ENCODE measurements around the gene SRGAP1.
"Not testable (repeated sequence)": the region's sequence is repeated elsewhere in the genome, so short reads cannot be mapped to it uniquely, and the experiment has no call there.

The SRGAP1 gene

GRCh38 chr12:63821781-63822251, 22.7 kb upstream of the SRGAP1 start:
- Mint-ChIP-seq H3K4me1 (ENCODE audit: low read depth) (peaks cover 6% of the 10 kb centered on the region), H3K36me3 (peaks cover 15% of the 10 kb centered on the region), H3K27me3 (peaks cover 23% of the 10 kb centered on the region), H3K4me3 (peak overlapping the region; percentile 75), H3K27ac (no peak overlapping the region), H3K9me3 (ENCODE audit: low read depth) (peaks cover 22% of the 10 kb centered on the region)

- Mint-ChIP-seq H3K4me3 (peak overlapping the region; percentile 75), H3K27ac (no peak overlapping the region), H3K27me3 (peaks cover 22% of the 10 kb centered on the region), H3K4me1 (ENCODE audit: low read depth) (peaks cover 6% of the 10 kb centered on the region), H3K9me3 (ENCODE audit: low read depth) (peaks cover 22% of the 10 kb centered on the region), H3K36me3 (peaks cover 12% of the 10 kb centered on the region)
Observed at GRCh38 chr12:63822352-63822751, 22.1 kb upstream of the SRGAP1 start.

GRCh38 chr12:63823040-63823439, 21.5 kb upstream of the SRGAP1 start:
- peaks cover 22% of the 10 kb centered on the region for H3K27me3 Mint-ChIP-seq
- H3K9me3 Mint-ChIP-seq (ENCODE audit: low read depth): peaks cover 22% of the 10 kb centered on the region
- H3K4me3 Mint-ChIP-seq: no peak overlapping the region
- peaks cover 12% of the 10 kb centered on the region for H3K36me3 Mint-ChIP-seq
- peaks cover 6% of the 10 kb centered on the region for H3K4me1 Mint-ChIP-seq (ENCODE audit: low read depth)
- H3K27ac Mint-ChIP-seq: no peak overlapping the region

GRCh38 chr12:63826006-63826585, 18.4 kb upstream of the SRGAP1 start:
- H3K9me3 Mint-ChIP-seq (ENCODE audit: low read depth): peaks cover 2% of the 10 kb centered on the region
- no peak overlapping the region for H3K4me3 Mint-ChIP-seq

GRCh38 chr12:63828867-63829266, 15.6 kb upstream of the SRGAP1 start:
- Mint-ChIP-seq H3K27me3 (peaks cover 5% of the 10 kb centered on the region), H3K36me3 (no peaks in the 10 kb centered on the region), H3K4me1 (ENCODE audit: low read depth) (no peaks in the 10 kb centered on the region), H3K27ac (no peak overlapping the region), H3K9me3 (ENCODE audit: low read depth) (no peaks in the 10 kb centered on the region), H3K4me3 (no peak overlapping the region)

More at GRCh38 chr12:63826006-63826585, 18.4 kb upstream of the SRGAP1 start:
- peaks cover 6% of the 10 kb centered on the region for H3K4me1 Mint-ChIP-seq (ENCODE audit: low read depth)
- H3K27ac Mint-ChIP-seq: no peak overlapping the region
- peaks cover 4% of the 10 kb centered on the region for H3K36me3 Mint-ChIP-seq
- H3K27me3 Mint-ChIP-seq: peaks cover 15% of the 10 kb centered on the region

- peaks cover 6% of the 10 kb centered on the region for H3K27me3 Mint-ChIP-seq
- H3K9me3 Mint-ChIP-seq (ENCODE audit: low read depth): no peaks in the 10 kb centered on the region
- H3K27ac Mint-ChIP-seq: no peak overlapping the region
- H3K36me3 Mint-ChIP-seq: no peaks in the 10 kb centered on the region
- no peak overlapping the region for H3K4me3 Mint-ChIP-seq
- no peaks in the 10 kb centered on the region for H3K4me1 Mint-ChIP-seq (ENCODE audit: low read depth)
Observed at GRCh38 chr12:63836046-63836445, 8.5 kb upstream of the SRGAP1 start.

- Mint-ChIP-seq H3K36me3 (no peaks in the 10 kb centered on the region), H3K9me3 (ENCODE audit: low read depth) (no peaks in the 10 kb centered on the region), H3K27ac (no peak overlapping the region), H3K27me3 (peaks cover 6% of the 10 kb centered on the region), H3K4me1 (ENCODE audit: low read depth) (no peaks in the 10 kb centered on the region), H3K4me3 (no peak overlapping the region)
Observed at GRCh38 chr12:63836936-63837335, 7.6 kb upstream of the SRGAP1 start.

GRCh38 chr12:63838411-63838810, 6.1 kb upstream of the SRGAP1 start:
- Mint-ChIP-seq H3K27me3 (peaks cover 8% of the 10 kb centered on the region), H3K9me3 (ENCODE audit: low read depth) (no peaks in the 10 kb centered on the region), H3K27ac (no peak overlapping the region)

GRCh38 chr12:63841011-63841410, 3.5 kb upstream of the SRGAP1 start:
- H3K9me3 Mint-ChIP-seq (ENCODE audit: low read depth): no peaks in the 10 kb centered on the region
- peaks cover 8% of the 10 kb centered on the region for H3K4me1 Mint-ChIP-seq (ENCODE audit: low read depth)
- H3K4me3 Mint-ChIP-seq: no peak overlapping the region
- H3K27me3 Mint-ChIP-seq: peaks cover 18% of the 10 kb centered on the region
- no peaks in the 10 kb centered on the region for H3K36me3 Mint-ChIP-seq
- no peak overlapping the region for H3K27ac Mint-ChIP-seq

More at GRCh38 chr12:63838411-63838810, 6.1 kb upstream of the SRGAP1 start:
- Mint-ChIP-seq H3K4me3 (no peak overlapping the region), H3K36me3 (no peaks in the 10 kb centered on the region), H3K4me1 (ENCODE audit: low read depth) (peaks cover 3% of the 10 kb centered on the region)

- H3K4me1 Mint-ChIP-seq (ENCODE audit: low read depth): peaks cover 8% of the 10 kb centered on the region
- H3K9me3 Mint-ChIP-seq (ENCODE audit: low read depth): no peaks in the 10 kb centered on the region
- H3K36me3 Mint-ChIP-seq: no peaks in the 10 kb centered on the region
- no peak overlapping the region for H3K27ac Mint-ChIP-seq
- peak overlapping the region; percentile 9 for H3K4me3 Mint-ChIP-seq
- peaks cover 21% of the 10 kb centered on the region for H3K27me3 Mint-ChIP-seq
Observed at GRCh38 chr12:63841571-63841970, 2.9 kb upstream of the SRGAP1 start.

- H3K9me3 Mint-ChIP-seq (ENCODE audit: low read depth); H3K4me1 Mint-ChIP-seq (ENCODE audit: low read depth); H3K36me3 Mint-ChIP-seq; H3K27ac Mint-ChIP-seq: not testable (repeated sequence)
- Mint-ChIP-seq H3K27me3 (peaks cover 23% of the 10 kb centered on the region), H3K4me3 (peak overlapping the region; percentile 82)
Observed at GRCh38 chr12:63842750-63843149, 1.8 kb upstream of the SRGAP1 start.

- Mint-ChIP-seq H3K4me1 (ENCODE audit: low read depth) (peaks cover 8% of the 10 kb centered on the region), H3K4me3 (peak overlapping the region; percentile 82), H3K36me3 (no peaks in the 10 kb centered on the region), H3K27ac (no peak overlapping the region), H3K9me3 (ENCODE audit: low read depth) (no peaks in the 10 kb centered on the region), H3K27me3 (peaks cover 22% of the 10 kb centered on the region)
Observed at GRCh38 chr12:63843254-63843720, 1.2 kb upstream of the SRGAP1 start.

GRCh38 chr12:63843721-63844390, 644 bp upstream of the SRGAP1 start:
- peak overlapping the region; percentile 72 for H3K4me3 Mint-ChIP-seq
- no peaks in the 10 kb centered on the region for H3K36me3 Mint-ChIP-seq
- no peaks in the 10 kb centered on the region for H3K9me3 Mint-ChIP-seq (ENCODE audit: low read depth)
- H3K4me1 Mint-ChIP-seq (ENCODE audit: low read depth): peaks cover 8% of the 10 kb centered on the region
- H3K27ac Mint-ChIP-seq: no peak overlapping the region
- H3K27me3 Mint-ChIP-seq: peaks cover 23% of the 10 kb centered on the region

GRCh38 chr12:63845726-63846125, 1.2 kb downstream of the SRGAP1 start:
- H3K4me1 Mint-ChIP-seq (ENCODE audit: low read depth): peaks cover 8% of the 10 kb centered on the region
- no peaks in the 10 kb centered on the region for H3K9me3 Mint-ChIP-seq (ENCODE audit: low read depth)
- peak overlapping the region; percentile 61 for H3K4me3 Mint-ChIP-seq
- no peaks in the 10 kb centered on the region for H3K36me3 Mint-ChIP-seq
- no peak overlapping the region for H3K27ac Mint-ChIP-seq
- peaks cover 19% of the 10 kb centered on the region for H3K27me3 Mint-ChIP-seq

- no peaks in the 10 kb centered on the region for H3K9me3 Mint-ChIP-seq (ENCODE audit: low read depth)
- no peaks in the 10 kb centered on the region for H3K36me3 Mint-ChIP-seq
- peak overlapping the region; percentile 9 for H3K4me3 Mint-ChIP-seq
- peaks cover 8% of the 10 kb centered on the region for H3K4me1 Mint-ChIP-seq (ENCODE audit: low read depth)
- no peak overlapping the region for H3K27ac Mint-ChIP-seq
- peaks cover 19% of the 10 kb centered on the region for H3K27me3 Mint-ChIP-seq
Observed at GRCh38 chr12:63846238-63846967, 1.9 kb downstream of the SRGAP1 start.

Measured in activated naive CD8-positive, alpha-beta T cell (primary cell).